MCF 10A (cell line): Measurements from ENCODE around the gene MACROD1. TPM values are rescaled to one million over a fixed set of nuclear protein-coding genes. Genes with fewer than 3 reads are reported as not detected.

Experiments
- BruUV-seq: library from RNA; stranded (reverse); fragments of 400-500 nt; replicated peaks from 2 replicates; lab custom pipeline; 2021; lab: Mats Ljungman, UMichigan
- CTCF ChIA-PET: fragments of 300-600 bp; sonication (Branson Sonifier 250); formaldehyde crosslinking; extraction: SDS; loops from one replicate; lab custom pipeline; 2021; ENCODE audit warnings: antibody characterized with exemption, inconsistent platforms; lab: Yijun Ruan, JAX
- POLR2A ChIA-PET: fragments of 300-600, 350-650 bp; sonication (Branson Sonifier 250); formaldehyde crosslinking; extraction: SDS; loops from one replicate; lab custom pipeline; 2020; ENCODE audit warnings: antibody characterized with exemption, inconsistent platforms; lab: Yijun Ruan, JAX
- DNase-seq: peaks from one replicate; pipeline ENCODE4 v3.0.0-alpha.2; 2018; ENCODE audit not compliant: unreplicated experiment
- H3K27ac Mint-ChIP-seq: one replicate; pipeline ENCODE4 v1.8.0; 2022; ENCODE audit warnings: mild to moderate bottlenecking, low read depth, mixed read lengths; ENCODE audit not compliant: unreplicated experiment
- H3K27me3 Mint-ChIP-seq: one replicate; pipeline ENCODE4 v1.8.0; 2022; ENCODE audit warnings: mixed read lengths; ENCODE audit not compliant: insufficient read depth, unreplicated experiment
- H3K36me3 Mint-ChIP-seq: one replicate; pipeline ENCODE4 v1.8.0; 2022; ENCODE audit warnings: mild to moderate bottlenecking, moderate library complexity, mixed read lengths; ENCODE audit not compliant: insufficient read depth, unreplicated experiment
- H3K4me1 Mint-ChIP-seq: one replicate; pipeline ENCODE4 v1.8.0; 2022; ENCODE audit warnings: mixed read lengths; ENCODE audit not compliant: insufficient read depth, unreplicated experiment
- H3K4me3 Mint-ChIP-seq: one replicate; pipeline ENCODE4 v1.8.0; 2022; ENCODE audit warnings: mild to moderate bottlenecking, moderate library complexity, mixed read lengths; ENCODE audit not compliant: unreplicated experiment
- H3K9me3 Mint-ChIP-seq: one replicate; pipeline ENCODE4 v1.8.0; 2022; ENCODE audit warnings: mixed read lengths; ENCODE audit not compliant: unreplicated experiment
- CTCF ChIP-seq: fragments of 200-600 bp; IDR thresholded peaks from one replicate; pipeline ENCODE4 v1.8.0; 2022; ENCODE audit warnings: antibody characterized with exemption, mild to moderate bottlenecking; ENCODE audit not compliant: unreplicated experiment
- intact Hi-C: fragments of 100-400 bp; cut with micrococcal nuclease; formaldehyde crosslinking; loops from 2 replicates; pipeline ENCODE4 v1.14.1; 2022
- total RNA-seq: library from RNA; stranded (reverse); gene quantifications from 2 replicates; pipeline ENCODE4 v1.2.3, GENCODE V29; 2022

MACROD1 gene
- total RNA-seq, 1 experiment from 2014 or later: 15.1 TPM

GRCh38 chr11:64185693-64186491, 20.0 kb upstream of the MACROD1 start, which contains the start of gene STIP1:
Gene STIP1, plus strand, starts transcription at chr11:64186171. Its CDS starts 91 bp downstream, at chr11:64186262.
- H3K36me3 Mint-ChIP-seq: peaks cover 23% of the 10 kb centered on the region
- no peaks in the 10 kb centered on the region for H3K9me3 Mint-ChIP-seq
- POLR2A ChIA-PET: interaction anchor here (0.5 to 4.0 kb wide), 28 partner anchors 9 to 732 kb away, joined by 3 to 42 read pairs (median 5); partner anchors contain the start of genes CATSPERZ, COX8A, ESRRA and FERMT3
- peak; percentile 100 for DNase-seq
- no peaks in the 10 kb centered on the region for H3K27me3 Mint-ChIP-seq
- intact Hi-C loops: loop anchor here (2.0 to 5.0 kb wide), 3 partner anchors 41 to 116 kb away; partner anchors contain the start of genes CATSPERZ, GPR137, NUDT22 and TRPT1
- CTCF ChIA-PET: interaction anchor here (0.5 to 1.7 kb wide), 11 partner anchors 8 to 1151 kb away, joined by 3 to 8 read pairs (median 3); no protein-coding TSS in a partner anchor
- BruUV-seq: no TSS peak
- H3K27ac Mint-ChIP-seq: no peak within 1 kb of the TSS
- peaks cover 7% of the 10 kb centered on the region for H3K4me1 Mint-ChIP-seq
- peak; percentile 23 for TF ChIP-seq CTCF
- H3K4me3 Mint-ChIP-seq: no peak within 1 kb of the TSS

DNA sequence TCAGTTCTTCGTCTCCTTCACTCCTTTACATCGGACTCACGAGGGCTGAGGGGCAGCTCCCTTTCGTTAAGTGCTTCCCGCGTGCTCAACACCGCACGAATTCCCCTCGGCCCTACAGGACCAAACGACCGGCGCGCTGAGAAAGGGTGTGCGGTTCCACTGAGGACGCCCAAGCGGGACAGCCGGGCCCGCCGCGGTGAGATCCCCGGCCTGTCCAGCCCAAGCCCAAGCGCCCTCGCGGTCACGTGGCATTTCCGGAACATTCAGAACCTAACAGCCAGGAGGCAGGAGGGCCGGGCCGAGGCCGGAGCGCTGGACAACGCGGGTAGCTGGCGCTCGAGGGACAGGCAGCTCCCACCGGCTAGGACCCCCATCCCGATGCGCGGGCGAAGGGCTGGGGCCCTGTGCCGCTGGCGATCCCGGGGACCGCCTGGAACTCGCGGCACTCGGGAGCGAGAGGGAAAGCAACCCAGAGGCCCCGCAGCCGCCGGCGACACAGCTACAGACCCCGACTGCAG, 19.3 kb upstream of the MACROD1 start:
- DNase-seq: peak; percentile 83
- intact Hi-C loops: loop anchor here (5.0 kb wide), 2 partner anchors 102 to 117 kb away; partner anchors contain the start of genes CATSPERZ and GPR137
- H3K27ac Mint-ChIP-seq: no peak overlapping the region

GRCh38 chr11:64183890-64184289, 18.0 kb upstream of the MACROD1 start:
- POLR2A ChIA-PET: interaction anchor here (0.9 to 4.0 kb wide), 8 partner anchors 10 to 502 kb away, joined by 3 to 42 read pairs (median 4); partner anchors contain the start of genes ESRRA, MACROD1, NUDT22 and TRPT1
- intact Hi-C loops: no loop called here
- H3K4me3 Mint-ChIP-seq: no peak overlapping the region
- no peaks in the 10 kb centered on the region for H3K9me3 Mint-ChIP-seq
- no peak for TF ChIP-seq CTCF
- no TSS peak for BruUV-seq
- peaks cover 8% of the 10 kb centered on the region for H3K36me3 Mint-ChIP-seq
- no peaks in the 10 kb centered on the region for H3K27me3 Mint-ChIP-seq
- H3K4me1 Mint-ChIP-seq: peaks cover 7% of the 10 kb centered on the region
- CTCF ChIA-PET: interaction anchor here (0.5 to 0.6 kb wide), 3 partner anchors 112 to 1302 kb away, joined by 3 to 5 read pairs (median 3); no protein-coding TSS in a partner anchor
- no peak for DNase-seq
- H3K27ac Mint-ChIP-seq: no peak overlapping the region

More for the DNA sequence above, 19.3 kb upstream of the MACROD1 start:
- BruUV-seq: TSS peak; percentile 78
- Mint-ChIP-seq H3K4me3 (no peak overlapping the region), H3K36me3 (peaks cover 17% of the 10 kb centered on the region), H3K9me3 (no peaks in the 10 kb centered on the region), H3K4me1 (peaks cover 7% of the 10 kb centered on the region), H3K27me3 (no peaks in the 10 kb centered on the region)
- ChIA-PET POLR2A (interaction anchor here (0.5 to 4.0 kb wide), 29 partner anchors 9 to 733 kb away, joined by 3 to 42 read pairs (median 5); partner anchors contain the start of genes CATSPERZ, COX8A, DNAJC4 and ESRRA), CTCF (interaction anchor here (0.5 to 1.7 kb wide), 13 partner anchors 9 to 1150 kb away, joined by 3 to 8 read pairs (median 3); no protein-coding TSS in a partner anchor)
- TF ChIP-seq CTCF: peak; percentile 38
